Panc1 (cell line): ENCODE data around the gene MTG1.

Experiments used
- CTCF ChIP-seq: fragments of 450-650 bp; IDR thresholded peaks from 2 replicates; pipeline ENCODE4 v1.5.1; 2017; ENCODE audit warnings: mild to moderate bottlenecking
- POLR2AphosphoS5 ChIP-seq: IDR thresholded peaks from 2 replicates; pipeline ENCODE4 v1.6.1; 2012; ENCODE audit warnings: mild to moderate bottlenecking, low read depth, low read length, moderate library complexity
- REST ChIP-seq, 2 experiments: IDR thresholded peaks; 2 replicates each; pipeline ENCODE4 v1.6.1; 2011 to 2012; ENCODE audit warnings: low read depth in 2 of 2, control low read depth in 1 of 2, low read length in 1 of 2, mild to moderate bottlenecking in 1 of 2, moderate library complexity in 1 of 2; ENCODE audit not compliant: insufficient read depth in 1 of 2
- SIN3A ChIP-seq: IDR thresholded peaks from 2 replicates; pipeline ENCODE4 v1.6.1; 2012; ENCODE audit warnings: low read depth, mild to moderate bottlenecking, low read length, moderate library complexity, borderline replicate concordance; ENCODE audit not compliant: insufficient read depth
- TCF7L2 ChIP-seq: IDR thresholded peaks from 2 replicates; pipeline ENCODE4 v1.6.1; 2011; ENCODE audit warnings: mild to moderate bottlenecking, low read depth, low read length, inconsistent platforms

GRCh38 chr10:133365461-133366129, 28.4 kb upstream of the MTG1 start:
- TF ChIP-seq POLR2AphosphoS5 = no peak
- no peak for TF ChIP-seq CTCF
- no peak for TF ChIP-seq SIN3A
- no peak for TF ChIP-seq REST (IDR thresholded peaks at IDR 0.05; ENCODE audit: insufficient read depth in 1 of 2, low read depth in 2 of 2, low read length in 1 of 2)
- TF ChIP-seq TCF7L2 = no peak
